Suppressor macrophage (primary cell): Measurements from ENCODE around the gene PRDM10.
A peak's percentile ranks its signal among the peaks of the same experiment; 100 is the strongest.
"Not testable (repeated sequence)": the region's sequence is repeated elsewhere in the genome, so short reads cannot be mapped to it uniquely, and the experiment has no call there.

Source experiments
- DNase-seq, 4 experiments: peaks; one replicate each; pipeline ENCODE4 v3.0.0-alpha.2; 2020 to 2022

Gene PRDM10

DNA sequence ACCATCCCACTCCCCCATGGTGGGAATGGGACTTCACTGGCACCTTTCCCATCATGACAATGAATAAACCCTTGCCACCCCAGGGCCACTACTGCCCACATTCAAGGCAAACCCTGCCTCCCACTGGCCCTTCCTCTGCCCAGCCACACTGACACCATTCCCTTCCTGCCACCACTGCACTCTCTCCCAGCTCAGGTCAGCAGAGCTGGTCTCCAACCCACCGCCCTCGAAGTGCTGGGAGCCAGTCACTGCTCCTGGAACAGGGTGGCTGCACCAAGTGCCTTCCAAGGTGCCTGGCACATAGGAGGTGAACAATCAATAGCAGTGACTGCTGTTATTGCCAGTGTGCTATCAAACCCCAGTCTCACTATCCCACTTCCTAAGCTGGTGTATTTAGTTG is 27.1 kb downstream of the PRDM10 start:
- no peak for DNase-seq

DNA sequence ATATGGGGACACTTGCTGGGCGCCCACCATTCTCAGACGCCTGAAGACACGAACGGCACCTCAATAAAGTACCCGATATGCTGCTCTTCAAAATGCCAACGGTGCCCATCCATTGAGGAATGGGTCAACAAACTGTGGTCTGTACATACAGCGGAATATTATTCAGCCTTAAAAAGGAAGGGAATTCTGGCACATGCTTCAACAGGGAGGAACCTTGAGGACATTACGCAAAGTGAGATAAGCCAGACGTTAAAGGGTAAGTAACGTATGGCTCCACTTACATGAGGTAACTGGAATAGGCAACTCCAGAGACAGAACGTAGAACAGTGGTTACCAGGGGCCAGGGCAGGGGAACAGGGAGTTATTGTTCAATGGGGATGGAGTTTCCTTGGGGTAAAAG is 28.0 kb downstream of the PRDM10 start:
- no peak for DNase-seq

DNA sequence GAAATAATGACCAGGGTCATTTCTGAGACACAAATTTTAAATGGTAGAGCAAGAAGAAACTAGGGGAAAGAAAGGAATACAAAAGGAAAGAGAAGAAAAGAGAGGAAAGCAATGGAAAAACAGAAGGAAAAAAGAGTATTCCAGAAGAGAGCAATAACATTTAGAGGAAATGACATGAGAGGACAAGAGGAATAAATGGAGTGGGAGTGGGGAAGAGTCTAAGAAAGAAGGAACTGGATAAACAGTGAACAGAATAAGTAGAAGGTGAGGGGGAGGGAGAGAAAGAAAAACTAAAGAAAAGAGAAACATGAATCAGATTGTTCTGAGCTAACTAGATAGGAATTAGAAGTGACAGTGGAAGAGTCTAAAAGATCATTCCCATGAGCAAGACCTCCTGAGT is 28.4 kb downstream of the PRDM10 start:
- peak in 1 of 4 experiments; percentile 22 for DNase-seq

DNA sequence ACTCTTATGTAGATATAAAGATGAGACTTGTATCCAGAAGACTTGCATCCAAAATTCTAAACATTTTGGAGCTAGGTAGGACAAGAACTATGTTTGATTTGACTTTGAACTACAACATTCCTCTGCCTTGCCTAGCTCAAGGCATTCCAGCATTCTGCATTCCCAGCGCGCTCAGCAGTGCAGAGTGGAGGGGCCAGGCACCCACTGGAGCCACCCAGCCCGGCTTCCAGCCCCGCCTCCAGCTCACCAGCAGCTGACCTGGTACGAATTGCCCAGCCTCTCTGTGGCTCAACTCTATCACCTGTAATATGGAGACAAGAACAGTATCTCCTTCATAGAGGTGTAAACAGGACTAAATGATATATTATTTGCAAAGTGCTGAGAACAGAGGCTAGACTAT is 28.8 kb downstream of the PRDM10 start:
- no peak for DNase-seq

DNA sequence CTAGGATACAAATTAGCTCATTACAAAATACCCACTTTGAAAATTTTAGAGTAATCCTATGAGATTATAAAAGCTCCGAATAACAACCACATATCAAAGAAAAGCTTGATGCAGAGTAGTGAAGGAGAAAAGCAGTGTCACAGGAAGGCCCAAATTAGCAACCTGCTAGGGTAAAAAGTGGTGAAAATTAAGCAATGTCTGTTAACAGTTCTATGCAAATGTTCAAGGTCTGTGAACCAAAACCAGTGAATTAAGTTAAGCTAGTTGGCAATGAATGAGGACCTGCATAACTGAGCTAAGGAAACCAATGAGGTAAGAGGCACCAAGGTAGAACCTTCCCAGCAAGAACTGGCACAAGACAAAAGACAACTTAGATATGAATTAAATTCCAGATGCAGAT is 29.6 kb downstream of the PRDM10 start:
- DNase-seq = no peak

DNA sequence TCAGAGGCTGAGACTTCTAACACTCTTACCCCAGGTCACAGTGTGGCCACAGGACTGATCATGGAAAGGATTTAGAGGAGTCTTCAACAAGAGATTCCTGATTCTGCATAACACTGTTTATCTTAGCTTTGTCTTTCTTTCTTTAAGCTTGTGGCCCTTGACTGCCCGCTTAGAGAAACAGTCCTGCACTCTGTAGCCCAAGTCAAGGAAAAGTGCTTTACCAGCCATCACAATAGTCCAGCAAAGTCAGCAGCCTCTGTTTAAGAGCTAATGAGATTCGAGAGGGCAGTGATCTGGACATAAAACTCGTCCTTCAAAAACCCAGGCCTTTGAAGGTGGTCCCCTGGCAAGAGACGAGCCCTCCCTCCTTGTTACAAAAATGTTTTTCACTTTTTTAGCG is 30.0 kb downstream of the PRDM10 start:
- no peak for DNase-seq

DNA sequence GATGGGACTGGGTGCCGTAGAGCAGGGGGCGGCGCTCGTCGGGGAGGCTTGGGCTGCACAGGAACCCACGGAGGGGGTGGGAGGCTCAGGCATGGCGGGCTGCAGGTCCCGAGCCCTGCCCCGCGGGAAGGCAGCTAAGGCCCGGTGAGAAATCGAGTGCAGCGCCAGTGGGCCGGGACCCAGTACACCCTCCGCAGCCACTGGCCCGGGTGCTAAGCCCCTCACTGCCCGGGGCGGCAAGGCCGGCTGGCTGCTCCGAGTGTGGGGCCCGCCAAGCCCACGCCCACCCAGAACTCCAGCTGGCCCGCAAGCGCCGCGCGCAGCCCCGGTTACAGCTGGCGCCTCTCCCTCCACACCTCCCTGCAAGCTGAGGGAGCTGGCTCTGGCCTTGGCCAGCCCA is 30.8 kb downstream of the PRDM10 start:
- not testable (repeated sequence) for DNase-seq

- DNase-seq = peak in 3 of 4 experiments; percentile 19 to 63 (median 56)
Measured at GRCh38 chr11:129969920-129970319, 32.7 kb downstream of the PRDM10 start.

- peak in 3 of 4 experiments; percentile 51 to 58 (median 56) for DNase-seq
Measured at GRCh38 chr11:129968591-129969419, 33.8 kb downstream of the PRDM10 start.

DNA sequence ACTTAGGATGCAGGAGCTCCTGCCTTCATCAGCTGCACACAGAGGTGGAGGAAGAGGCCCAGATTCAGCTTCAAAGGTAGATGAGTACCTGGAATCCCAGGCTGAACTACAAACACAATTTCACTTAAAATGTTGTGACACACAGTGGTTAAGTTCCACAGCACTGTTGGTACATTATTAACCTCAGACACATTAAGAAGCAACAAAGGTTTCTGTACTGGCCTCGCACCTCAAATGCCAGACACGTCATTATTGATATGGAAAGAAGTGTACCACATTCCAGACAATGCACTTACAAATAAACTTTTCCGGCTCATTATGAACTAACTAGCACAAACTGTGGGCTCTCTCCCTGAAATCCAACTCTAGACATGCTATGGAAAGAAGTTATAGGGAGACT is 34.6 kb downstream of the PRDM10 start:
- DNase-seq = no peak

GRCh38 chr11:129965248-129965647 is 37.4 kb downstream of the PRDM10 start:
- no peak for DNase-seq

DNA sequence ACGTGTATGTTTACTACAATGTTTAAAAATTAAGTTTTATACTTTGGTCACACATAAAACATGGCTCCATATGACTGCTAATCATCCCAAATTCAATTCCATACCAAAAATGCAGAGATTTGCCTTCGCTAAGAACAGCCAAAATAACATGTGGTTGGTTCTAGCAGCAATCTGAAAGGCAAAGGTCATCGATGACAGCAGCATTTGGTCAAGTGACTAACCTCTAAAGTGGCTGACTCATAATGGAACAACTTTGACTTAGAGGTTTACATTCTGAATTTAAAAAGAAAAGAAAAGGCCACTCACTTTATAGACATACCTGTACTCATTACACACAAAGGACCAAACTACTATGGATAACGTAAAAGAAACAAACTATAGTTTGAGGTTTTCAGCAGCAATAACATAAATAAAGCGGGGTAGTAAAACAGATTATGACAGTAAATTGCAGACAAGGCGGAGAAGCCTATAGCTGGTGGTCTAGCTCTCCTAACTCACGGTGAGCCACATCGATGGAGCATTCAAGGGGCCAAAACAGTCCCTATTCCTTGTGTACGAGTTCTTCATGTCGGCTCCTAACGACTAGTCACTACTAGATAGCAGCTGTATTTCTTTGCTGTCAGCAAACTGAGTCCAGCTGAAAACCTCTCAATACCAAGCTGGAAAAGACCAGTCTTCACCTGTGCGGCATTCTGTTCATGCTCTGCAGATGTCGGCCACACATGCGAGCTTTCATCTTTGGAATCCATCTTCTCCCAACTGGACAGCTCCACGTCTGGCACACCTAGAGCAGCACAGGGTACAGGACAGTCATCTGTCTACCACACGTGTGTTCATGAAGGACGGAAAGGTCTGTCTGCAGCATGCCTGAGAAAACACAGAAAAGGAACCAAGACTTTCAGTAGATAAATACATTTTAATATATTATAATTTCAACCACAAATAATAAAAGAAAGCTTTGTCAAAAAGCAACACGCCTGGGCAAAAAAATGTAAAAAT is 42.1 kb downstream of the PRDM10 start:
- DNase-seq = peak; percentile 54 to 81 (median 69)

- DNase-seq = no peak
Measured at GRCh38 chr11:129959687-129960086, 42.9 kb downstream of the PRDM10 start.

- no peak for DNase-seq
Measured at GRCh38 chr11:129955282-129955681, 47.4 kb downstream of the PRDM10 start.

DNA sequence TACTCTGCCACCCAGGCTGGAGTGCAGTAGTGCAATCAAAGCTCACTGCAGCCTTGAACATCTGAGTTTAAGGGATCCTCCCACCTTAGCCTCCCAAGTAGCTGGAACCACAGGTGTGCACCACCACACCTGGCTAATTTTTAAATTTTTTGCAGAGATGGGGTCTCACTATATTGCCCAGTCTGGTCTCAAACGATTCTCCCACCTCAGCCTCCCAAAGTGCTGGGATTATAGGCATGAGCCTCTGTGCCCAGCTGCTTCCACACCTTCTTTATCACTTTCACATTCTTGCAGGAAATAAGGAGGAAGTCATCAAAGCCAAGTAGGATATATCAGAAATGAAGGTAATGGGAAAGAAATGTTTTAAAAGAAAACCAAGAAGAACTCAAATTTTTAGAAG is 47.9 kb downstream of the PRDM10 start:
- DNase-seq = not testable (repeated sequence)

DNA sequence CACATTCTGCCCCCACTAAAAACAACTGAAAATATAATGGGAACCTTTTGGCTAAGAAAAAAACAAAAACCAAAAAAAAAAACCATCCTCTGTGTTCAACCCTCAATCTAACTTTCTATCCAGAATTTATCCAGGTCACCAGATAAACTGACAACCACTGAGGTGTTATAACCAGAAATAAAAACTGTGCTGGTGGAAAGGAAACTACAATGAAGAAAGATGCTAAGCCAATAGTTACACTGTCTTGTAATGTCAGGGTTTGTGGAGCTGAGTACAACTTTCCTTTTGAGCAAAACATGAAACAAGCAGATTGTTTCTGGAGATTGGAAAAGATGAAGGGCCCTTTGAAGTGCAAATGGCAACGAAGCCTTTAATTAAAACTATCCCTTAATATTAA is 50.8 kb downstream of the PRDM10 start:
- no peak for DNase-seq

- DNase-seq = no peak
Measured at GRCh38 chr11:129951201-129951865, 51.3 kb downstream of the PRDM10 start.

DNA sequence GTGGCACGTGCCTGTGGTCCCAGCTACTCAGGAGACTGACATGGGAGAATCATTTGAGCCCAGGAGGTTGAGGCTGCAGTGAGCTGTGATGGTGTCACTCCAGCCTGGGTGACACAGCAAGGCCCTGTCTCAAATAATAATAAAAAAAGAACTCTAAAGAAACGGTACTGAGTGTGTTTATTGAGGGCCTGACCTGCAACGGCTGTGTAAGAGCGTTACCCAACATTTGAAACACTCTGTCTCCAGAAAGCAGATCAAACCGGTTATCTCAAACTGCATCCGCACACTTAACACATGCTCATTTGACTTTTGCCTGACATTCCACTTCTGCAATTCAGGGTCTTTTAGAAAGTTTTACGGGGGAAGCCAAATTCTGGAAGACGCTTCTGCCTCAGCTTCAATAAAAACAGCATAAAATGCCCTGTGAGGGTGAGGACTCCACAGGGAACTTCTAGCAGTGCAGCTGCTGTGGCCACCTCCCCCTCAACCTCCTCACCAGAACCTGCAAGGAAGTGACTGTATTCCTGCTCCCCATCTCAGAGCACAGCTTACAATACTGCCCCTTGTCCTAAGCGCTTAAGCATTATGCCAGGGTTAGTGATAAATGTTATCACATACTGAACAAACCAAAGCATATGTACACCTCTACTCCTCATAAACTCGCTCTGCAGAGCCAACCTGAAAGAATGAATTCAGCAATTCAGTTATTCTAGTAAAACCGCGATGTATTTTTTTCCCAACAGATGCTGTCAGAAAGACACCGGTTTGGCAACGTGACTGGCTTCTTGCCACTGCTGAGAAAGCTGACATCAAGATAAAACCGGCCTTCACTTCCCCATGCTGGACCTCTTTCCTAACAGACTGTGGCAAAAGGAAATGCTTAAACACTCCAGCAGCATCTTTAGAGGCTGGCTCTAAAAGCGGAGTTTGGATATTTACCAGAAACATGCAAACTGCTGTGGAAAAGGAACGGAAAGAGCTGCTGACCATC is 52.2 kb downstream of the PRDM10 start:
- peak; percentile 89 to 95 (median 92) for DNase-seq

DNA sequence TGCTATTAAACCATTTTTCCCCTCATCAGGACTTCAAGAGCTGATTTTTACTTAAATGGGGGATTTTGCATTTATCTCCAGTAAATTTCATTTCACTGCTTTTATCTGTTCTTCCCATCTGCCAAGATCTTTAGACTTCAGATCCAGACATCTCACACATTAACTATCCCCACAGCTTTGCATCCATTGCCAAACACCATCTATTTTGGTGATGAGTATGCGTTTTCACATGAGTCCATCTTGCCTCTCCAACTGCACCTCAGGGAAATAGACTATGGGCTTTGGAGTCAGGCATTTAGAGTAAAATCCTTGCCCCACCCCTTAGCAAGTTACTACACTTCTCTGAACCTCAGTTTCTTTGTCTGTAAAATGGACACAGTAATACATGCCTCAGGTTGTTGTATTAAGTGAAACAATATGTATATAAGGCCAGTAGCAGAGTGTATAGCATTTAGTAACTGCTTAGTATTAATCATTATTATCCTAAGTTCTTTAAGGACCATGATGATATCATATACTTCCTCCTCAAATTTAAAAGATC is 53.6 kb downstream of the PRDM10 start:
- no peak for DNase-seq

DNA sequence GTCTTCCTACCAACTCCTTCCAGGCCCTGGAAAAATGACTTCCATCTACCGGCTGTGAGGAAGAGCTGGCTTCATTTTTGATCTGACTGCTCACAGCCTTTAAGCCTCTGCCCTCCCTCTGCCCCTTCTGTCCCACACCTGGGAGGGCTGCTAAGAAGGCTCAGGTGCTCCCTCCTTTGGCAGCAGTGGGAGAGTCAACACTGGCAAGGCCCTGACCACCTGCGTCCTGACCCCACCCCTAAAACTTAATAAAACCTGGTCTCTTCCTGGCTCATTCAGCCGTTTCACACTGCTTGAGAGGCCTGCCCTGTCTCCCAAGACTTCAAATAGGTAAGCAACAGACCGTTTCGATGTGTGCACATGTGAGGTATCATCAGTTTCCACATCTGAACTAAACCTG is 55.2 kb downstream of the PRDM10 start:
- DNase-seq = no peak

DNA sequence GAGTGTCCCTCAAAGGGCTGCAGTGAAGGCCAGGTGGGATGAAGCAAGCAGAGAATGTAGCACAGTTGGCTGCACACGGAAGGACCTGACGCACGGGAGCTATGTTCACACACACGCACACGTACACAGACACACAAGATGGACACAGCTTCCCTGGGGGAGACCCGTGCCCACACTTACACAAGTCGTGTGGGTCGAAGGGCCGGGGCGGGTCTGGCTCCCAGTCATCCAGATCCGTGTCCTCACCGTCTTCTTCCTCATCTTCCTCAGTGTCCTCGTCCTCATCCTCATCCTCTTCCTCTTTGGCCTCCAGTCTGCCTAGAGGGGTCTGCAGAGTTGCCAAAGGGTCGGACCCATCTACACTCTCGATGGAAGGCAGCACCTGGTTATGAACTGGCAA is 55.7 kb downstream of the PRDM10 start:
- DNase-seq = no peak
